Breast epithelium (tissue), 4 donors: ENCODE results near the gene OR51V1. TPM values are rescaled to one million over a fixed set of nuclear protein-coding genes. Genes with fewer than 3 reads are reported as not detected.

Experiments used
- DNase-seq, 2 donors: peaks; one replicate each; pipeline ENCODE4 v3.0.0-alpha.2; 2019; ENCODE audit warnings: low spot score in 2 of 2
- H3K27ac ChIP-seq, 2 donors: fragments of 200-600 bp; sonication (generic) in 1 of 2; one replicate each; pipeline ENCODE4 v1.5.1; 2016 to 2019; ENCODE audit warnings: mild to moderate bottlenecking in 1 of 2
- H3K27me3 ChIP-seq, 2 donors: fragments of 200-600 bp; sonication (generic) in 1 of 2; one replicate each; pipeline versions ENCODE4 v1.5.1 to v1.6.0; 2017 to 2019; ENCODE audit warnings: control low read depth in 1 of 2, mild to moderate bottlenecking in 1 of 2
- H3K36me3 ChIP-seq: fragments of 200-600 bp; one replicate; pipeline ENCODE4 v1.5.1; 2019
- H3K4me1 ChIP-seq, 2 donors: fragments of 200-600 bp; sonication (generic); one replicate each; pipeline ENCODE4 v1.5.1; 2016 to 2019; ENCODE audit warnings: control low read depth in 1 of 2
- H3K4me3 ChIP-seq, 3 donors: fragments of 200-600 bp; sonication (generic); 1 replicate in 2 of 3; 2 replicates in 1 of 3; pipeline ENCODE4 v1.5.1; 2016 to 2019; ENCODE audit warnings: mild to moderate bottlenecking in 3 of 3, moderate library complexity in 2 of 3
- H3K9me3 ChIP-seq, 2 donors: fragments of 200-600 bp; sonication (generic) in 1 of 2; one replicate each; pipeline ENCODE4 v1.5.1; 2016 to 2019; ENCODE audit warnings: control low read depth in 1 of 2
- POLR2A ChIP-seq: fragments of 450-650 bp; IDR thresholded peaks from one replicate; pipeline ENCODE4 v1.6.1; 2016; ENCODE audit warnings: antibody characterized with exemption, mild to moderate bottlenecking, moderate library complexity
- POLR2AphosphoS5 ChIP-seq, 3 donors: sonication (generic); formaldehyde crosslinking; IDR thresholded peaks; one replicate each; pipeline ENCODE4 v1.6.1; 2017; ENCODE audit warnings: antibody characterized with exemption in 3 of 3
- intact Hi-C: fragments of 100-400 bp; cut with DNase I; formaldehyde crosslinking; loops from one replicate; pipeline ENCODE4 v1.15.1; 2023; ENCODE audit warnings: low total_unique reads
- total RNA-seq, 3 donors: library from RNA; depleted of rRNA; stranded (reverse); fragments of >200 nt; gene quantifications; one replicate each; pipeline ENCODE4 v1.1.0, GENCODE V29; 2016
- TF ChIP-seq, protein P1 (sequence below), 3 donors: fragments of 450-650 bp; IDR thresholded peaks; one replicate each; pipeline ENCODE4 v1.5.1; 2016 to 2017; ENCODE audit warnings: antibody characterized with exemption in 3 of 3, mild to moderate bottlenecking in 3 of 3, moderate library complexity in 3 of 3

OR51V1 gene
- total RNA-seq, 3 donors from 2014 or later = not detected

DNA sequence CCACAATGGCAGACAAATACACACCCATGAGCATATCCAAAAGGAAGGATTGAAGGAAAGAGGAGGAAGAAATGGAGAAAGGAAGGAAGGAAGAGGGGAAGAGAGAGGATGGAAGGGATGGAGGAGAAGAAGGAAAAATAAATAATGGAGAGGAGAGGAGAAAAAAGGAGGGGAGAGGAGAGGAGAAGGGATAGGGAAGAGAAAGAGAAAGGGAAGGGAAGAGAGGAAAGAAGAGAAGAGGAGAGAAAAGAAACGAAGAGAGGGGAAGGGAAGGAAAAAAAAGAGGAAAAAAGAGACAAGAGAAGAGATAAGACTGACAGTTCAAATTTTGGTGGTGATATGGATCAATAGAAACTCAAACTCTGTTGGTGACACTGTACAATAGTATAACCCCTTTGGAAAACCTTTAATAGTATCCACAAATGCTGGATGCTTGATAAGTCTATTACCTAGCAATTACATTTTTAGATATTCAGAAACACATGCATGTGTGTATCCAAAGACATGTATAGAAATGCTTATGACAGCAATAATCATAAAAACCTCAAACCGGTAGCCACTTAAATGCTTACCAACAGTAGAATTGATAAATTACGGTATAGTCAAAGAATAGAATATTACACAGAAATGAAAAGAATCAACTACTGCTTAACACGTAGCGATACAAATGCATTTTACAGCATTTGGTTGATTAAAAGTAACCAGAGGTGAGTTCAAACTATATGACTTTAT lies 35.0 kb upstream of the OR51V1 start:
- Histone ChIP-seq H3K36me3 (no peaks in the 10 kb centered on the region), H3K9me3 (no peaks in the 10 kb centered on the region), H3K27me3 (no peaks in the 10 kb centered on the region), H3K4me3 (no peak overlapping the region), H3K4me1 (no peaks in the 10 kb centered on the region), H3K27ac (no peak overlapping the region)
- intact Hi-C loops = no loop called here
- no peak for DNase-seq
- TF ChIP-seq POLR2AphosphoS5 (IDR thresholded peaks at IDR 0.05) (no peak), POLR2A (no peak)
- TF ChIP-seq, protein P1, sequence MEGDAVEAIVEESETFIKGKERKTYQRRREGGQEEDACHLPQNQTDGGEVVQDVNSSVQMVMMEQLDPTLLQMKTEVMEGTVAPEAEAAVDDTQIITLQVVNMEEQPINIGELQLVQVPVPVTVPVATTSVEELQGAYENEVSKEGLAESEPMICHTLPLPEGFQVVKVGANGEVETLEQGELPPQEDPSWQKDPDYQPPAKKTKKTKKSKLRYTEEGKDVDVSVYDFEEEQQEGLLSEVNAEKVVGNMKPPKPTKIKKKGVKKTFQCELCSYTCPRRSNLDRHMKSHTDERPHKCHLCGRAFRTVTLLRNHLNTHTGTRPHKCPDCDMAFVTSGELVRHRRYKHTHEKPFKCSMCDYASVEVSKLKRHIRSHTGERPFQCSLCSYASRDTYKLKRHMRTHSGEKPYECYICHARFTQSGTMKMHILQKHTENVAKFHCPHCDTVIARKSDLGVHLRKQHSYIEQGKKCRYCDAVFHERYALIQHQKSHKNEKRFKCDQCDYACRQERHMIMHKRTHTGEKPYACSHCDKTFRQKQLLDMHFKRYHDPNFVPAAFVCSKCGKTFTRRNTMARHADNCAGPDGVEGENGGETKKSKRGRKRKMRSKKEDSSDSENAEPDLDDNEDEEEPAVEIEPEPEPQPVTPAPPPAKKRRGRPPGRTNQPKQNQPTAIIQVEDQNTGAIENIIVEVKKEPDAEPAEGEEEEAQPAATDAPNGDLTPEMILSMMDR (IDR thresholded peaks at IDR 0.05) = no peak

DNA sequence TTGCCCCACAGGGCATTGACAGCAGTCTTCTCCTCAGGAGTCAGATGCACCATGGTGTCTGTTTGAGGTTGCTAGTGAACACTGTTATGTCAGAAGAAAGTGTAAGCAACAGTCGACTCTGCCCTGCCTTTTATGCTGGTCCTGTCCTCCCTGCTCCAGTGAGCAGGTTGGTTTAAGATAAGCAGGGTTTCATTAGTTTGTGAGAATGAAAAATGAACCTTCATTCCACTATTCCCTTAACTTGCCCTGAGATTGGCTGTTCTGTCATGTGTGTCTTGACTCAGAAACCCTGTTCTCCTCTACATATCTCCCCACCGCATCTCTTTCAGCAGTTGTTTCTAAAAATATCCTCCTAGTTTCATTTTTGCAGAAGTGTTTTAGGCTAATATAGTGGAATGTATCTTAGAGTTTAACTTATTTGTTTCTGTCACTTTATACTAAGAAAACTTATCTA lies 33.9 kb upstream of the OR51V1 start, which contains the start of gene HBD:
TSS of gene HBD (minus strand) at position 103 of the 454 bp plus-strand sequence. CDS start at position 53, 50 bp downstream.
- no peak for TF ChIP-seq POLR2A
- TF ChIP-seq, protein P1 (IDR thresholded peaks at IDR 0.05) = no peak
- TF ChIP-seq POLR2AphosphoS5 (IDR thresholded peaks at IDR 0.05) = no peak

DNA sequence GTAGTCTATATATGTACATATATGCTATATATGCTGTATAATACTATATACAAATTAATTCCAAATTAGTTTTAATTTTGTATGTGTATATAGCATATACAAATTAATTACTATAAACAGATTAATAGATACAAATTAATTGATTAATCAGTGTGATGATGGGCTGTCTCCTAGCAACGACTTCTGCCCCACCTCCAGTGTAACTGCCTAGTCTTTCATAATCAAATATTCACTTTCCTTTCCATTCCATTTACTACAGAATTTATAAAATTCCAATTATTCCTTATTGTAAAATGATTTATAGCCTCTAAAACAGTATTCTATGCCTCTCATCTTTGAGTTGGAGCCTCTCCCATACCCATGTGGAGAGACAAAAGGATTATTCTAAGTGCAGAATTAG lies 32.8 kb upstream of the OR51V1 start:
- Histone ChIP-seq H3K27ac (no peak overlapping the region), H3K4me1 (no peaks in the 10 kb centered on the region), H3K27me3 (no peaks in the 10 kb centered on the region), H3K36me3 (no peaks in the 10 kb centered on the region), H3K9me3 (no peaks in the 10 kb centered on the region), H3K4me3 (no peak overlapping the region)
- TF ChIP-seq, protein P1 (IDR thresholded peaks at IDR 0.05) = no peak
- TF ChIP-seq POLR2AphosphoS5 (IDR thresholded peaks at IDR 0.05) (no peak), POLR2A (no peak)
- DNase-seq = no peak
- intact Hi-C loops = no loop called here

More for the DNA sequence above, 33.9 kb upstream of the OR51V1 start, which contains the start of gene HBD:
- Histone ChIP-seq H3K27me3 (no peaks in the 10 kb centered on the region), H3K9me3 (no peaks in the 10 kb centered on the region), H3K4me3 (no peak within 1 kb of the TSS), H3K36me3 (no peaks in the 10 kb centered on the region), H3K4me1 (no peaks in the 10 kb centered on the region), H3K27ac (no peak within 1 kb of the TSS)
- DNase-seq = no peak
- intact Hi-C loops = no loop called here

DNA sequence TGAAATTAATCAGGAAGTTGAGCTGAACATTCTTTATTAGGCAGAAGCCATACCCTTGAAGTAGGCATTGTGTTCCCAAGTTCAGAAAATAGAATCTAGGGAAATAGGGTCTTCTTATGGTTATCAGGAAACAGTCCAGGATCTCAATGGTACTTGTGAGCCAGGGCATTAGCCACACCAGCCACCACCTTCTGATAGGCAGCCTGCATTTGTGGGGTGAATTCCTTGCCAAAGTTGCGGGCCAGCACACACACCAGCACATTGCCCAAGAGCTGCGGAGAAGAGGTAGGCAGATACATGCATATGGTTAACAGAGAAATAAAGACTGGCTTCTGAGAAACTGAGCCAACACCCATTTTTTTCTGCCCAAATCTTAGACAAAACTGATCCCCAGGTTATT lies 32.3 kb upstream of the OR51V1 start:
- H3K36me3 ChIP-seq = no peaks in the 10 kb centered on the region
- H3K27ac ChIP-seq = no peak overlapping the region
- DNase-seq = no peak
- H3K9me3 ChIP-seq = no peaks in the 10 kb centered on the region
- no peaks in the 10 kb centered on the region for H3K27me3 ChIP-seq
- H3K4me1 ChIP-seq = no peaks in the 10 kb centered on the region
- intact Hi-C loops = no loop called here
- no peak overlapping the region for H3K4me3 ChIP-seq
- TF ChIP-seq POLR2A (no peak), POLR2AphosphoS5 (IDR thresholded peaks at IDR 0.05) (no peak)
- TF ChIP-seq, protein P1 (IDR thresholded peaks at IDR 0.05) = no peak

DNA sequence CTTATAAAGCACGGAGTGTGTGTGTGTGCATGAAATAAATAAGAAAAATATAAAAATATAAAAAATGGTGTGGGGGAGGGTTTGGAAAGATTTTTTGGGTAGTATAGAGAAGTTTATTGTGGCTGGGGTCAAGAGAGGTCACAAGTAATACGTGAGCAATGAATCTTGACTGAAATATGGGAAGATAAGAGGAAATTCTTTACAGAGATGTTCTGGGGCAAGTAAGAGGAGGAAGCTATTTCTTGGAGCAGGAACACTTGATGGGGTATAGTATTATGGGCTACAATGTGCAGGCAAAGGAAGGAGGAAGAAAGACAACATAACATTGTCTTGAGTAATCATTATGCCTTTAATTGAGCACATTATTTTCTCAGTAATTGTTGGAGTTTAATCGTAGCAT lies 31.7 kb upstream of the OR51V1 start:
- TF ChIP-seq POLR2AphosphoS5 (IDR thresholded peaks at IDR 0.05) = no peak
- TF ChIP-seq, protein P1 (IDR thresholded peaks at IDR 0.05) = no peak
- TF ChIP-seq POLR2A = no peak
- H3K27ac ChIP-seq = no peak overlapping the region
- no peaks in the 10 kb centered on the region for H3K27me3 ChIP-seq
- no peaks in the 10 kb centered on the region for H3K4me1 ChIP-seq
- DNase-seq = no peak
- H3K9me3 ChIP-seq = no peaks in the 10 kb centered on the region
- no peaks in the 10 kb centered on the region for H3K36me3 ChIP-seq
- intact Hi-C loops = no loop called here
- H3K4me3 ChIP-seq = no peak overlapping the region
